SK-N-SH (cell line): ENCODE data around the gene TMEM165. TPM values are rescaled to one million over a fixed set of nuclear protein-coding genes. Genes with fewer than 3 reads are reported as not detected.
A peak's percentile ranks its signal among the peaks of the same experiment; 100 is the strongest.

ENCODE experiments used
- CTCF ChIA-PET: fragments of 300-600, 350-600 bp; formaldehyde crosslinking; extraction: SDS; loops from one replicate; lab custom pipeline; 2021; lab: Yijun Ruan, JAX
- POLR2A ChIA-PET: fragments of 350-600 bp; sonication (Branson Sonifier 250); formaldehyde crosslinking; extraction: SDS; loops from one replicate; lab custom pipeline; 2020; ENCODE audit warnings: antibody characterized with exemption, inconsistent platforms; lab: Yijun Ruan, JAX
- DNase-seq: peaks from one replicate; pipeline ENCODE4 v3.0.0; 2012
- H2AFZ ChIP-seq: fragments of 200-600 bp; sonication (generic); 2 replicates; pipeline ENCODE4 v1.8.1; 2016; ENCODE audit warnings: antibody characterized with exemption, mild to moderate bottlenecking, low read depth
- H3F3A ChIP-seq: fragments of 200-600 bp; sonication (generic); replicated peaks from 2 replicates; pipeline ENCODE3; 2016; ENCODE audit warnings: antibody characterized with exemption, mild to moderate bottlenecking; ENCODE audit not compliant: insufficient read depth
- H3K27ac ChIP-seq, 2 experiments: fragments of 200-500 bp in 1 of 2; fragments of 200-600 bp in 1 of 2; sonication (Bioruptor generic) in 1 of 2; sonication (generic), shearing (Covaris generic) in 1 of 2; 2 replicates each; pipeline versions ENCODE4 v1.5.1 to v1.6.1; 2014 to 2016; ENCODE audit warnings: low read depth in 2 of 2, inconsistent platforms in 1 of 2, low read length in 1 of 2, mild to moderate bottlenecking in 1 of 2, mixed read lengths in 1 of 2
- H3K27me3 ChIP-seq: fragments of 200-600 bp; sonication (generic), shearing (Covaris generic); 2 replicates; pipeline ENCODE4 v1.6.1; 2016; ENCODE audit warnings: mixed run types; ENCODE audit not compliant: insufficient read depth
- H3K36me3 ChIP-seq, 2 experiments: fragments of 200-500 bp in 1 of 2; fragments of 200-600 bp in 1 of 2; sonication (Bioruptor generic) in 1 of 2; sonication (generic) in 1 of 2; replicated peaks in 1 of 2; 2 replicates each; pipeline versions ENCODE3 to v1.5.1; 2014 to 2016; ENCODE audit warnings: low read length in 1 of 2, mild to moderate bottlenecking in 1 of 2; ENCODE audit not compliant: insufficient read depth in 2 of 2, control insufficient read depth in 1 of 2
- H3K4me1 ChIP-seq, 2 experiments: fragments of 200-500 bp in 1 of 2; fragments of 200-600 bp in 1 of 2; sonication (Bioruptor generic) in 1 of 2; sonication (generic), shearing (Covaris generic) in 1 of 2; 2 replicates each; pipeline versions ENCODE4 v1.5.1 to v1.6.1; 2014 to 2016; ENCODE audit warnings: low read depth in 1 of 2, low read length in 1 of 2, mixed run types in 1 of 2; ENCODE audit not compliant: insufficient read depth in 2 of 2, control insufficient read depth in 1 of 2
- H3K4me2 ChIP-seq: fragments of 200-600 bp; sonication (generic), shearing (Covaris generic); 2 replicates; pipeline ENCODE4 v1.6.1; 2017; ENCODE audit warnings: mixed run types
- H3K4me3 ChIP-seq, 2 experiments: fragments of 200-500 bp in 1 of 2; fragments of 200-600 bp in 1 of 2; sonication (Bioruptor generic) in 1 of 2; sonication (generic), shearing (Covaris generic) in 1 of 2; 2 replicates each; pipeline versions ENCODE4 v1.5.1 to v1.8.1; 2014 to 2016; ENCODE audit warnings: low read depth in 2 of 2, inconsistent platforms in 1 of 2, low read length in 1 of 2, mild to moderate bottlenecking in 1 of 2, mixed read lengths in 1 of 2, moderate library complexity in 1 of 2
- H3K79me2 ChIP-seq: fragments of 200-600 bp; sonication (generic); 2 replicates; pipeline ENCODE4 v1.8.1; 2017; ENCODE audit warnings: mild to moderate bottlenecking; ENCODE audit not compliant: insufficient read depth
- H3K9ac ChIP-seq: fragments of 200-600 bp; sonication (generic); 2 replicates; pipeline ENCODE4 v1.6.1; 2017; ENCODE audit warnings: mixed run types
- H3K9me2 ChIP-seq: fragments of 200-600 bp; sonication (generic); 2 replicates; pipeline ENCODE4 v1.6.1; 2017; ENCODE audit warnings: mixed run types
- H3K9me3 ChIP-seq: fragments of 200-600 bp; sonication (generic); 2 replicates; pipeline ENCODE4 v1.6.1; 2017; ENCODE audit warnings: mixed run types, mild to moderate bottlenecking, moderate library complexity
- H4K20me1 ChIP-seq: fragments of 200-600 bp; sonication (generic); 2 replicates; pipeline ENCODE4 v1.6.1; 2017; ENCODE audit warnings: mild to moderate bottlenecking, mixed run types; ENCODE audit not compliant: insufficient read depth
- CHD2 ChIP-seq: fragments of 150-350 bp; IDR thresholded peaks from 2 replicates; pipeline ENCODE4 v1.6.1; 2018; ENCODE audit warnings: low read length; ENCODE audit not compliant: partially characterized antibody
- ELF1 ChIP-seq: IDR thresholded peaks from 2 replicates; pipeline ENCODE4 v1.4.0; 2012
- EZH2phosphoT487 ChIP-seq: fragments of 200-600 bp; sonication (generic); IDR thresholded peaks from 2 replicates; pipeline ENCODE4 v1.6.1; 2017; ENCODE audit warnings: low read depth, mixed run types, mild to moderate bottlenecking, antibody characterized with exemption, moderate library complexity, borderline replicate concordance
- FOXJ3 ChIP-seq: sonication (generic); formaldehyde crosslinking; IDR thresholded peaks from 2 replicates; pipeline ENCODE4 v1.5.1; 2020; ENCODE audit warnings: mild to moderate bottlenecking, missing genetic modification reagents
- GATA2 ChIP-seq: sonication (generic); formaldehyde crosslinking; IDR thresholded peaks from 2 replicates; pipeline ENCODE4 v1.5.0; 2020; ENCODE audit warnings: mild to moderate bottlenecking, missing genetic modification reagents
- WGBS: methylation state at CpG from one replicate; pipeline ENCODE4 v1.1.6; 2017; ENCODE audit warnings: low lambda C conversion rate; 5-methylcytosine and 5-hydroxymethylcytosine counted together
- polyA plus RNA-seq, 3 experiments: library from polyadenylated mRNA; depleted of rRNA; stranded (reverse); fragments of >200 nt; gene quantifications; 2 replicates each; pipeline ENCODE4 v1.2.3, GENCODE V29; 2012
- TF ChIP-seq, protein P1 (sequence below): fragments of 200-600 bp; sonication (generic); IDR thresholded peaks from 2 replicates; pipeline ENCODE4 v1.6.1; 2017; ENCODE audit warnings: antibody characterized with exemption, mild to moderate bottlenecking, moderate library complexity
- TF ChIP-seq, protein P2 (sequence below): fragments of 150-350 bp; IDR thresholded peaks from 2 replicates; pipeline ENCODE4 v1.6.1; 2017; ENCODE audit warnings: antibody characterized with exemption, low read length, low read depth, borderline replicate concordance

The TMEM165 gene
- polyA plus RNA-seq, 1 of the 3 experiments (the other 2 are of a cell fraction): 58.6 TPM

GRCh38 chr4:55431710-55432336, 36.1 kb downstream of the TMEM165 start:
- CTCF ChIA-PET: interaction anchor here (2.5 kb wide), 1 partner anchor 12 kb away, joined by 8 read pairs; no protein-coding TSS in a partner anchor
- peaks cover 25% of the 10 kb centered on the region; the same call in 1 of the 2 replicates for H3K79me2 ChIP-seq
- POLR2A ChIA-PET: no interaction called here
- 87% methylated on average over 6 of the region's 6 CpGs for WGBS
- no peak overlapping the region for H3K9ac ChIP-seq
- H3K4me3 ChIP-seq: no peak overlapping the region
- H2AFZ ChIP-seq: no peak overlapping the region
- no peaks in the 10 kb centered on the region for H4K20me1 ChIP-seq
- no peaks in the 10 kb centered on the region for H3K4me1 ChIP-seq
- H3K27ac ChIP-seq: no peak overlapping the region
- H3K27me3 ChIP-seq: no peaks in the 10 kb centered on the region
- no peak for DNase-seq
- no peak overlapping the region for H3K4me2 ChIP-seq
- TF ChIP-seq ELF1: no peak
- no peak for TF ChIP-seq EZH2phosphoT487
- no peak for TF ChIP-seq GATA2 (CRISPR knock-in tag)
- H3F3A ChIP-seq: peaks cover 44% of the 10 kb centered on the region
- H3K36me3 ChIP-seq: peaks cover 76 to 93% of the 10 kb centered on the region in 2 experiments
- H3K9me3 ChIP-seq: no peaks in the 10 kb centered on the region
- H3K9me2 ChIP-seq: no peaks in the 10 kb centered on the region

DNA sequence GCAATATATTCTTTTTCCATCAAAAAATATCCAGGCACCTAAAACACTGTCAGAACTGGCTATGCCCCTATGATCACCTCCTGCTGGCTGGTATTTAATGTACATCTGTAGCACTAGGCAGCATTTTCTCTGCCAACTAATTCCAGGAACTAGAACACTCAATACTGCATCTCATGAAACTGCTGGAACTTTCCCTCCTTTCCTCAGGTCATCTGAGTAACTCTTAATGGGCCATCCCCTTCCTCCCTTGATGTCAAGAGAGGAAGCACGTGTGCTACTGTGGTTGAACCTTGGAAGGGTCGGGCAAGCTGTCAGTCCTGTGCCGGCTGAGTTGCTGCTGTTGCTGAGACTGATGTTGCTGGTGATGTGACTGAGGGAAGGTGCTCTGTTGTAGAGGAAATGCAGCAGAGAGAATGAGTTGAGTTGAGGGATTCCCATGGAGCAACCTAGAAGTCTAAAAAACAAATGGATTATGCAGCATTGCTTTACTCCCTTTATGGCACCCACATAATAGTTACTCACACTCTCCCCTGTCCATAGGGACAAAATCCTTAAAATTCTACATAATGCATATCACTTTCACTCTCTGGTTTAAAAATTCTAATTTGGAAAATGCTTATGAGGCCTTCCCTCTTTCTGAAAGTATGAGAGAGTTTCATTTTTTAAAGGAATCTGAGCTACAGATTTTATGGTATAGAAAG, 39.5 kb downstream of the TMEM165 start:
- H3K9me2 ChIP-seq: no peaks in the 10 kb centered on the region
- no peaks in the 10 kb centered on the region for H3K9me3 ChIP-seq
- no peak overlapping the region for H3K4me2 ChIP-seq
- TF ChIP-seq, protein P1, sequence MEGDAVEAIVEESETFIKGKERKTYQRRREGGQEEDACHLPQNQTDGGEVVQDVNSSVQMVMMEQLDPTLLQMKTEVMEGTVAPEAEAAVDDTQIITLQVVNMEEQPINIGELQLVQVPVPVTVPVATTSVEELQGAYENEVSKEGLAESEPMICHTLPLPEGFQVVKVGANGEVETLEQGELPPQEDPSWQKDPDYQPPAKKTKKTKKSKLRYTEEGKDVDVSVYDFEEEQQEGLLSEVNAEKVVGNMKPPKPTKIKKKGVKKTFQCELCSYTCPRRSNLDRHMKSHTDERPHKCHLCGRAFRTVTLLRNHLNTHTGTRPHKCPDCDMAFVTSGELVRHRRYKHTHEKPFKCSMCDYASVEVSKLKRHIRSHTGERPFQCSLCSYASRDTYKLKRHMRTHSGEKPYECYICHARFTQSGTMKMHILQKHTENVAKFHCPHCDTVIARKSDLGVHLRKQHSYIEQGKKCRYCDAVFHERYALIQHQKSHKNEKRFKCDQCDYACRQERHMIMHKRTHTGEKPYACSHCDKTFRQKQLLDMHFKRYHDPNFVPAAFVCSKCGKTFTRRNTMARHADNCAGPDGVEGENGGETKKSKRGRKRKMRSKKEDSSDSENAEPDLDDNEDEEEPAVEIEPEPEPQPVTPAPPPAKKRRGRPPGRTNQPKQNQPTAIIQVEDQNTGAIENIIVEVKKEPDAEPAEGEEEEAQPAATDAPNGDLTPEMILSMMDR: peak; percentile 49
- no peak for TF ChIP-seq FOXJ3 (CRISPR knock-in tag)
- peaks cover 65 to 91% of the 10 kb centered on the region in 2 experiments for H3K36me3 ChIP-seq
- H3K4me3 ChIP-seq: no peak overlapping the region
- no peaks in the 10 kb centered on the region for H4K20me1 ChIP-seq
- POLR2A ChIA-PET: no interaction called here
- no peaks in the 10 kb centered on the region for H3K27me3 ChIP-seq
- WGBS: 100% methylated on average over 3 of the region's 3 CpGs
- no peak overlapping the region for H2AFZ ChIP-seq
- H3K27ac ChIP-seq: no peak overlapping the region
- DNase-seq: no peak
- no peak overlapping the region for H3K9ac ChIP-seq
- no peaks in the 10 kb centered on the region; a peak in 2 of 4 replicates for H3K4me1 ChIP-seq
- H3K79me2 ChIP-seq: peaks cover 23% of the 10 kb centered on the region; the same call in 1 of the 2 replicates
- CTCF ChIA-PET: interaction anchor here (1.6 to 1.7 kb wide), 3 partner anchors 9 to 40 kb away, joined by 4 to 6 read pairs (median 4); partner anchors contain the start of gene TMEM165
- peaks cover 36% of the 10 kb centered on the region for H3F3A ChIP-seq

- Histone ChIP-seq H3K4me1 (peaks cover 2% of the 10 kb centered on the region in 2 experiments; a peak in 3 of 4 replicates), H3F3A (peaks cover 38% of the 10 kb centered on the region), H3K27ac (no peak overlapping the region; a peak in 1 of 4 replicates), H2AFZ (no peak overlapping the region), H3K27me3 (no peaks in the 10 kb centered on the region), H3K9me3 (no peaks in the 10 kb centered on the region), H4K20me1 (no peaks in the 10 kb centered on the region), H3K9ac (no peak overlapping the region), H3K4me2 (no peak overlapping the region), H3K79me2 (peaks cover 16% of the 10 kb centered on the region; the same call in 1 of the 2 replicates), H3K36me3 (peaks cover 61 to 87% of the 10 kb centered on the region in 2 experiments), H3K9me2 (no peaks in the 10 kb centered on the region), H3K4me3 (no peak overlapping the region)
- no peak for DNase-seq
- ChIA-PET CTCF (interaction anchor here (0.7 kb wide), 1 partner anchor 300 kb away, joined by 3 read pairs; no protein-coding TSS in a partner anchor), POLR2A (no interaction called here)
- TF ChIP-seq CHD2: no peak
- TF ChIP-seq, protein P2, sequence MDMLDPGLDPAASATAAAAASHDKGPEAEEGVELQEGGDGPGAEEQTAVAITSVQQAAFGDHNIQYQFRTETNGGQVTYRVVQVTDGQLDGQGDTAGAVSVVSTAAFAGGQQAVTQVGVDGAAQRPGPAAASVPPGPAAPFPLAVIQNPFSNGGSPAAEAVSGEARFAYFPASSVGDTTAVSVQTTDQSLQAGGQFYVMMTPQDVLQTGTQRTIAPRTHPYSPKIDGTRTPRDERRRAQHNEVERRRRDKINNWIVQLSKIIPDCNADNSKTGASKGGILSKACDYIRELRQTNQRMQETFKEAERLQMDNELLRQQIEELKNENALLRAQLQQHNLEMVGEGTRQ: no peak
- WGBS: 66% methylated on average over 5 of the region's 5 CpGs
These were observed 41.6 kb downstream of the TMEM165 start for GRCh38 chr4:55437356-55437796.
